GM12875 (cell line): ENCODE measurements around the gene XK.

Experiments
- H3K4me3 ChIP-seq: one replicate; pipeline ENCODE4 v1.5.1; 2011; ENCODE audit warnings: low read depth, low read length, control low read depth
- TF ChIP-seq, protein P1 (sequence below): IDR thresholded peaks from 2 replicates; pipeline ENCODE4 v1.5.1; 2011; ENCODE audit warnings: low read depth, mild to moderate bottlenecking, control low read depth, inconsistent platforms, low read length, moderate library complexity, borderline replicate concordance; ENCODE audit not compliant: insufficient read depth

The XK gene

GRCh38 chrX:37651921-37652452 is 33.6 kb upstream of the XK start:
- H3K4me3 ChIP-seq = no peak overlapping the region
- TF ChIP-seq, protein P1, sequence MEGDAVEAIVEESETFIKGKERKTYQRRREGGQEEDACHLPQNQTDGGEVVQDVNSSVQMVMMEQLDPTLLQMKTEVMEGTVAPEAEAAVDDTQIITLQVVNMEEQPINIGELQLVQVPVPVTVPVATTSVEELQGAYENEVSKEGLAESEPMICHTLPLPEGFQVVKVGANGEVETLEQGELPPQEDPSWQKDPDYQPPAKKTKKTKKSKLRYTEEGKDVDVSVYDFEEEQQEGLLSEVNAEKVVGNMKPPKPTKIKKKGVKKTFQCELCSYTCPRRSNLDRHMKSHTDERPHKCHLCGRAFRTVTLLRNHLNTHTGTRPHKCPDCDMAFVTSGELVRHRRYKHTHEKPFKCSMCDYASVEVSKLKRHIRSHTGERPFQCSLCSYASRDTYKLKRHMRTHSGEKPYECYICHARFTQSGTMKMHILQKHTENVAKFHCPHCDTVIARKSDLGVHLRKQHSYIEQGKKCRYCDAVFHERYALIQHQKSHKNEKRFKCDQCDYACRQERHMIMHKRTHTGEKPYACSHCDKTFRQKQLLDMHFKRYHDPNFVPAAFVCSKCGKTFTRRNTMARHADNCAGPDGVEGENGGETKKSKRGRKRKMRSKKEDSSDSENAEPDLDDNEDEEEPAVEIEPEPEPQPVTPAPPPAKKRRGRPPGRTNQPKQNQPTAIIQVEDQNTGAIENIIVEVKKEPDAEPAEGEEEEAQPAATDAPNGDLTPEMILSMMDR = no peak

GRCh38 chrX:37652589-37653231 is 32.9 kb upstream of the XK start:
- no peak overlapping the region for H3K4me3 ChIP-seq
- TF ChIP-seq, protein P1 = no peak

GRCh38 chrX:37653397-37654085 is 32.0 kb upstream of the XK start:
- no peak overlapping the region for H3K4me3 ChIP-seq
- TF ChIP-seq, protein P1 = no peak

DNA sequence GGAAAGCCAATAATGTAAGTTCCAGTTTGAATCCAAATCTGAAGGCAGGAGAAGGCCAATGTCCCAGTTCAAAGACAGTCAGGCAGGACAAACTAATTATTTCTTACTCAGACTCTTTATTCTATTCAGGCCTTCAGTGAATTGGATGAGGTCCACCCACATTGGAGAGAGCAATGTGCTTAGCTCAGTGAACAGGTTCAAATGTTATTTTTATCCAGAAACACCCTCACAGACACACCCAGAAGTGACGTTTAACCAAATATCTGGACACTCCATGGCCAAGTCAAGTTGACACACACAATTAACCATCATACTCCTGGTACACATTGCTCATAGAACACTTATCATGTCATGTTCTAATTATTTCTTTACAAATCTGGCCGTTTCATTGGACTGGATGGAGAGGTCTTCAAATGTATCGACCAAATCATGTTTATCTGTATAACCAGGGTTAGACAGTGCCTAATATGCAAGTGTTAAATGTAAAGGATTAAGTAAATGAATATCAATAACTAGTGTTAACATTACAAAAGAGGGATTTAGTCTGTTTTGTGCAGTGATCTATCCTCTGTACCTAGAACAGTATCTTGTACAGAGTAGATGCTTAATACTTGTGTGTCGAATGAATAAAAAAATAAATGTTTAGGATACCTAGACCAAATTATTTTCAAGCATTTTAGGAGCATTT is 27.1 kb upstream of the XK start:
- TF ChIP-seq, protein P1 = no peak
- no peak overlapping the region for H3K4me3 ChIP-seq

DNA sequence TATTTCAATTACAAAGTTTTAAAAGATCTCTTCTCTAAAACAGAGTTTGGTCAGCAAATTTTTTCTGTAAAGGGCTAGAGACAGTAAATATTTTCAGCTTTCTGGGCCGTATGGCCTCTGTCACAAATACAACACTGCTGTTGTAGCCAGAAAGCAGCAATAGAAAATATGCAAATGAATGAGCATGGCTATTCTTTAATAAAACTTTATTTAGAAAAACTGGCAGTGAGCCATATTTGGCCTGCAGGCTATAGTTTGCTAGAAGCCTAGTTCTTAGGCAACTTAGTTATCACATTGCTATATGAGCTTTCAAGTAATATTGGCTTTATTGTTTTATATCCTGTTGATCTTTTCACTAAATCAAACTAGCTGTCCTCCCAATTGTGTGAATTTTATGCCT is 26.5 kb upstream of the XK start:
- H3K4me3 ChIP-seq = no peak overlapping the region
- TF ChIP-seq, protein P1 = no peak

- TF ChIP-seq, protein P1 = no peak
- no peak overlapping the region for H3K4me3 ChIP-seq
These were observed 23.4 kb upstream of the XK start for GRCh38 chrX:37662181-37662580.
